GM23338 (cell line): Measurements from ENCODE around the gene FTL. TPM values are rescaled to one million over a fixed set of nuclear protein-coding genes. Genes with fewer than 3 reads are reported as not detected.

ENCODE experiments used
- ATAC-seq: fragments of 200-7000 bp; cut with Tn5 transposase; 3 replicates; pipeline ENCODE4 v1.9.1; 2020
- DNase-seq: peaks from one replicate; pipeline ENCODE4 v3.0.0-alpha.2; 2015; ENCODE audit warnings: low spot score
- H2AFZ ChIP-seq: fragments of 200-600 bp; sonication (generic); 2 replicates; pipeline ENCODE4 v1.8.0; 2016; ENCODE audit warnings: antibody characterized with exemption, mild to moderate bottlenecking, moderate library complexity
- H3F3A ChIP-seq: fragments of 200-600 bp; sonication (generic); replicated peaks from 2 replicates; pipeline ENCODE4 v1.8.0; 2017; ENCODE audit warnings: antibody characterized with exemption, mixed run types, low read depth
- H3K27ac ChIP-seq: fragments of 200-600 bp; sonication (generic); 2 replicates; pipeline ENCODE4 v1.6.1; 2016; ENCODE audit warnings: low read depth
- H3K27me3 ChIP-seq: fragments of 200-600 bp; sonication (generic); 2 replicates; pipeline ENCODE4 v1.8.0; 2016; ENCODE audit warnings: mild to moderate bottlenecking, mixed run types, moderate library complexity; ENCODE audit not compliant: insufficient read depth
- H3K36me3 ChIP-seq: fragments of 200-600 bp; sonication (generic); 2 replicates; pipeline ENCODE4 v1.8.0; 2016; ENCODE audit warnings: mild to moderate bottlenecking; ENCODE audit not compliant: insufficient read depth
- H3K4me1 ChIP-seq: fragments of 200-600 bp; sonication (generic); 2 replicates; pipeline ENCODE4 v1.8.0; 2016; ENCODE audit warnings: mild to moderate bottlenecking, moderate library complexity; ENCODE audit not compliant: insufficient read depth
- H3K4me2 ChIP-seq: fragments of 200-600 bp; sonication (generic); 2 replicates; pipeline ENCODE4 v1.7.1; 2017; ENCODE audit warnings: mixed run types
- H3K4me3 ChIP-seq: fragments of 200-600 bp; sonication (generic); 2 replicates; pipeline ENCODE4 v1.6.1; 2016; ENCODE audit warnings: mixed run types
- H3K79me2 ChIP-seq: fragments of 200-600 bp; sonication (generic); replicated peaks from 2 replicates; pipeline ENCODE4 v1.8.0; 2017; ENCODE audit warnings: mild to moderate bottlenecking; ENCODE audit not compliant: insufficient read depth
- H3K9me2 ChIP-seq: fragments of 200-600 bp; sonication (generic); 2 replicates; pipeline ENCODE4 v1.8.0; 2017; ENCODE audit not compliant: insufficient read depth
- H4K20me1 ChIP-seq: fragments of 200-600 bp; sonication (generic); replicated peaks from 2 replicates; pipeline ENCODE4 v1.8.0; 2017; ENCODE audit warnings: mild to moderate bottlenecking; ENCODE audit not compliant: insufficient read depth
- H3K27ac Mint-ChIP-seq: 2 replicates; pipeline ENCODE4 v1.8.0; 2020; ENCODE audit warnings: inconsistent platforms, mild to moderate bottlenecking, moderate library complexity, mixed read lengths
- H3K27me3 Mint-ChIP-seq: 3 replicates; pipeline ENCODE4 v1.8.0; 2022; ENCODE audit warnings: low read depth, mild to moderate bottlenecking, moderate library complexity, mixed read lengths, inconsistent platforms; ENCODE audit not compliant: insufficient read depth, poor library complexity
- H3K36me3 Mint-ChIP-seq: 3 replicates; pipeline ENCODE4 v1.8.0; 2021; ENCODE audit warnings: low read depth, mild to moderate bottlenecking, inconsistent platforms, moderate library complexity, mixed read lengths
- H3K4me1 Mint-ChIP-seq: 3 replicates; pipeline ENCODE4 v1.8.0; 2020; ENCODE audit warnings: mild to moderate bottlenecking, inconsistent platforms, mixed read lengths
- H3K4me3 Mint-ChIP-seq: 3 replicates; pipeline ENCODE4 v1.8.0; 2021; ENCODE audit warnings: moderate library complexity, mild to moderate bottlenecking, inconsistent platforms, mixed read lengths
- H3K9me3 Mint-ChIP-seq: 3 replicates; pipeline ENCODE4 v1.8.0; 2020; ENCODE audit warnings: moderate library complexity, mild to moderate bottlenecking, inconsistent platforms, mixed read lengths
- CREB1 ChIP-seq: fragments of 250-450 bp; sonication (Bioruptor Pico); IDR thresholded peaks from 2 replicates; pipeline ENCODE4 v1.5.0; 2020; ENCODE audit warnings: low read depth, mild to moderate bottlenecking, moderate library complexity
- CTCF ChIP-seq, 2 experiments: fragments of 200-600 bp in 1 of 2; sonication (generic) in 1 of 2; conservative IDR thresholded peaks; 2 replicates each; pipeline versions ENCODE4 v1.5.1 to v1.6.1; 2016 to 2017; ENCODE audit warnings: antibody characterized with exemption in 2 of 2, low read depth in 2 of 2, mild to moderate bottlenecking in 2 of 2, moderate library complexity in 1 of 2
- ETS1 ChIP-seq: IDR thresholded peaks from 2 replicates; pipeline ENCODE4 v1.6.1; 2016; ENCODE audit warnings: antibody characterized with exemption
- EZH2 ChIP-seq: fragments of 200-600 bp; sonication (generic); IDR thresholded peaks from one replicate; pipeline ENCODE4 v1.8.0; 2017; ENCODE audit warnings: antibody characterized with exemption, mild to moderate bottlenecking, low read depth; ENCODE audit not compliant: unreplicated experiment
- EZH2phosphoT487 ChIP-seq: fragments of 200-600 bp; sonication (generic); IDR thresholded peaks from one replicate; pipeline ENCODE4 v1.8.1; 2018; ENCODE audit warnings: antibody characterized with exemption; ENCODE audit not compliant: unreplicated experiment
- JUNB ChIP-seq: IDR thresholded peaks from one replicate; pipeline ENCODE4 v1.6.1; 2016; ENCODE audit warnings: antibody characterized with exemption; ENCODE audit not compliant: unreplicated experiment
- NANOG ChIP-seq: IDR thresholded peaks from 2 replicates; pipeline ENCODE4 v1.6.1; 2016; ENCODE audit warnings: antibody characterized with exemption, borderline replicate concordance
- POLR2AphosphoS5 ChIP-seq: IDR thresholded peaks from 2 replicates; pipeline ENCODE4 v1.6.1; 2016; ENCODE audit warnings: antibody characterized with exemption, low read depth
- REST ChIP-seq: IDR thresholded peaks from one replicate; pipeline ENCODE4 v1.6.1; 2018; ENCODE audit warnings: antibody characterized with exemption; ENCODE audit not compliant: unreplicated experiment
- STAT1 ChIP-seq: IDR thresholded peaks from one replicate; pipeline ENCODE4 v1.6.1; 2016; ENCODE audit warnings: antibody characterized with exemption; ENCODE audit not compliant: unreplicated experiment
- ZNF114 ChIP-seq: fragments of 250-450 bp; sonication (Bioruptor Pico); IDR thresholded peaks from 2 replicates; pipeline ENCODE4 v1.5.0; 2020; ENCODE audit warnings: mild to moderate bottlenecking, moderate library complexity
- ZNF331 ChIP-seq: fragments of 250-450 bp; sonication (Bioruptor Pico); IDR thresholded peaks from 2 replicates; pipeline ENCODE4 v1.5.0; 2020; ENCODE audit warnings: low read depth, mild to moderate bottlenecking, moderate library complexity
- ZNF462 ChIP-seq: fragments of 250-450 bp; sonication (Bioruptor Pico); IDR thresholded peaks from 2 replicates; pipeline ENCODE4 v1.5.0; 2020; ENCODE audit warnings: mild to moderate bottlenecking, moderate library complexity
- polyA plus RNA-seq: library from polyadenylated mRNA; unstranded; fragments of >200 nt; fragmentation: Nextera tagmentation; extraction: Ambion mirVana; gene quantifications from 2 replicates; pipeline ENCODE4 v1.2.1, GENCODE V29; 2016
- total RNA-seq: library from RNA; depleted of rRNA; stranded (reverse); fragments of >200 nt; shearing (Covaris generic); gene quantifications from 2 replicates; pipeline ENCODE4 v1.2.3, GENCODE V29; 2014

The FTL gene
- total and polyA plus RNA-seq, 2 experiments from 2014 or later, result 2,064 to 5,436 TPM

- H3K79me2 ChIP-seq, result peaks cover 29% of the 10 kb centered on the region
- H3K4me1 ChIP-seq, result peaks cover 12% of the 10 kb centered on the region; the same call in 1 of the 2 replicates
- H3K27ac ChIP-seq, result peak overlapping the region; percentile 92
- no peaks in the 10 kb centered on the region for H3K27me3 ChIP-seq
- H3K4me3 ChIP-seq, result peak overlapping the region; percentile 88
- H3K4me3 Mint-ChIP-seq, result peak overlapping the region; percentile 77
- H3K36me3 ChIP-seq, result peaks cover 10% of the 10 kb centered on the region
- peaks cover 42% of the 10 kb centered on the region for H3K36me3 Mint-ChIP-seq
- ATAC-seq, result no peak
- H3F3A ChIP-seq, result peaks cover 22% of the 10 kb centered on the region
- no peak for TF ChIP-seq ETS1
- no peak for TF ChIP-seq ZNF462 (CRISPR knock-in tag)
- no peak for TF ChIP-seq JUNB
- TF ChIP-seq EZH2, result no peak
- no peak for TF ChIP-seq NANOG
- no peak for TF ChIP-seq REST
- TF ChIP-seq CTCF (conservative IDR thresholded peaks at IDR 0.05; ENCODE audit: low read depth in 2 of 2), result no peak
- TF ChIP-seq POLR2AphosphoS5, result no peak
- no peak for TF ChIP-seq CREB1 (CRISPR knock-in tag)
- TF ChIP-seq EZH2phosphoT487, result no peak
- TF ChIP-seq ZNF331 (CRISPR knock-in tag), result no peak
- no peak for TF ChIP-seq STAT1
- no peak for TF ChIP-seq ZNF114 (CRISPR knock-in tag)
- peak overlapping the region; percentile 94 for H3K27ac Mint-ChIP-seq
- no peaks in the 10 kb centered on the region for H3K9me2 ChIP-seq
- H4K20me1 ChIP-seq, result peaks cover 13% of the 10 kb centered on the region
- H3K4me1 Mint-ChIP-seq, result peaks cover 16% of the 10 kb centered on the region
- H2AFZ ChIP-seq, result no peak overlapping the region
- DNase-seq, result no peak
- peaks cover 18% of the 10 kb centered on the region for H3K27me3 Mint-ChIP-seq
- H3K4me2 ChIP-seq, result peak overlapping the region; percentile 99
- no peaks in the 10 kb centered on the region for H3K9me3 Mint-ChIP-seq
These were observed 9.7 kb upstream of the FTL start for GRCh38 chr19:48955308-48955958.
